Inferior parietal cortex (tissue), 1 donor: Measurements from ENCODE around the gene GPR78.

Source experiments
- DNase-seq: peaks from one replicate; pipeline ENCODE4 v3.0.0-alpha.2; 2016; ENCODE audit errors: extremely low spot score

GPR78 gene

DNA sequence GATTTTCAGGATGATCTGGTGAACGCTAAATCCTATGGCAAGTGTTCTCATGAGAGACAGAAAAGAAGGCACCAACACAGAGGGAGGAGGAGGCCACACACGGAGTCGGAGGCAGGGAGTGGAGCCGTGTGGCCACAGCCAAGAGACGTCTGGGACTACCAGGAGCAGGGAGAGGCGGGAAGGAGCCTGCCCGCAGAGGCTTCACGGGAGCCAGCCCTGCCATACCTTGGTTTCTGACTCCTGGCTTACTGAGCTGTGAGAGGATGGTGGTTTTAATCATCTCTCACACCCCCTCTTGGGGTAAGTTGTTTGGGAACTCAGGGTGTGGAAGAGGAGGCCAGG lies 33.5 kb upstream of the GPR78 start:
- no peak for DNase-seq

DNA sequence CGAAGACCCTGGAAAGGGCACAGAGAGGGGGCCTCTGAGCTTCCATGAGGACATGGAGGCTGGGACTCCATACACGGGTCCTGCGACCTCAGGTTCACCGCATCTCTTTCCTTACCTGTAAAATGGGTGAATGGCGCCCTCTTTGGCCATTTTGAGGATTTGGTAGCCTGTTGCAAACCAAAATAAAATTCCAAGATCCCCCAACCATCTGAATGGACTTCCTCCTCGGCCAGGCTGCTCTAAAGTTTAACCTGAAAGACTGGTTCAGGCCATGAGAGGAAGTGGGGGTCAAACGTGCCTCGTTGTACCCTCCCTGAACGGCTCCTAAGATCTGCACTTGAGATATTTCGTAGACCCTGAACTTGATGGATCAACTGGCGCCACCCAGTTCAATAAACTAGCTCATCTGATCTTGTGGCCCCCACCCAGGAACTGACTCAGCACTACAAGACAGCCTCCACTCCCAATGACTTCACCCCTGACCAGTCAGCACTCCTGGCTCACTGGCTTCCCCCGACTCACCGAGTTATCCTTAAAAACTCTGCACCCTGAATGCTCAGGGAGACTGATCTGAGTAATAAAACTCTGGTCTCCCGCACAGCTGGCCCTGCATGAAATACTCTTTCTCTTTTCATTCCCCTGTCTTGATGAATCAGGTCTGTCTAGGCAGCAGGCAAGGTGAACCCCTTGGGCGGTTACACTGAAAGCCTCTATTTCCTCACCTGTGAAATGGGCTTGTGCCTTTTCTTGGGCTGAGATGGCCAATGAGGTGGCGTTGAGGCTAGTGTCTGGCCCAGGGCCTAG lies 32.9 kb upstream of the GPR78 start:
- DNase-seq, result no peak

GRCh38 chr4:8547912-8548730 lies 32.1 kb upstream of the GPR78 start:
- DNase-seq, result no peak

DNA sequence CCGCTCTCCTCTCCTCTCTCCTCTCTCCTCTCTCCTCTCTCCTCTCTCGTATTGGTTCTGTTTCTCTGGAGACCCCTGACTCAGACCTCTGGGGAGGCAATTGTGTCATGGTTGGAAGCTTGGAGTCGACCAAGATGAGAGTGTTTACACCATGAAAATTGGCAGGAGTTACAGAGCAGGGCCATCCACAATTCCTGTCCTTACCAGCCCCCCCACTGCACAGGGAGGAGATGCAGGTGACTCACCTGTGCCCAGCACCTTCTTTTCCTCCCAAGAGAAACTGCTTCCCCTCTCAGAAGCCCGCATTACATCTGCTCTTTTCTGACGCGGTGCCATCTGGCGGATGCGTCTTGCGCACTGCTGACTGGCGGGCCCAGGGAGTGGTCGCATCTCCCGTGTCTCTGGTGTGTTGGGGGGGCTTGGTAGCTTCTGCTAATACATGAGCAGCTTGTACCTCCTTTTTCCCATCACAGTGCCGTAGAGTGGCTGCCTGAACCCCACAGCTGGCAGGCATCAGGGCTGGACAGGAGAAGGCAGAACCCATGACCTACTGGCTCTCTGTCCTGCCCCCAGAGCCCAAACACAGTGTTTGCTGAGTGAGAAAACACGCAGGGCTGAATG lies 31.4 kb upstream of the GPR78 start:
- no peak for DNase-seq

DNA sequence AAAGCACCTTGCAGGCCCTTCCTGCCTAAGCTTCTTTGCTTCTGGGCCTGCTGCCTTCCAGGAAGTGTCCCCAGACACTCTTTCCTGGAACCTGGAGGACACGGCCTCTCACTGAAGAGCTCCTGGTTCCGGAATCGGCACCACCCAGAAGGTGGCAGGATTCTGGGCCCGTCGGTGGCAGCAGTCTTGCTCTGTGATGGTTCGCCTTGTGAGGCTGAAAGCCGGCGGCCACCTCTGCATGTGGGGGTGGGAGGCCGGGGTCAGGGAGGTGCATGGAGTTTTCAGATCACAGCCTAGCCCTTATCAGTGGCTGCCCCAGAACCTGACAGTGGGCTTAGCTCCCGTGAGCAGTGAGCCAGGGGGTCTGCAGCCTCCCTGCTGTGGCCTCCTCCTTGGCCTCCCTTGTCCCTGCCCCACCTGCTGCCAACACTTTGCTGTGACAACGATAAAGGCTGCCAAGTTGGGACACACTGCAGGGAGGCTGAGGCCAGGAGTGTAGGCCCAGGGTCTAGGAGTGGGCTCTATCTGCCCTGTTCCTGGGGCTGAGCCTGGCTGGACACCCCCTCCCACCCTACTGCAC lies 30.8 kb upstream of the GPR78 start:
- DNase-seq, result no peak

GRCh38 chr4:8550691-8551090 lies 29.5 kb upstream of the GPR78 start:
- no peak for DNase-seq

DNA sequence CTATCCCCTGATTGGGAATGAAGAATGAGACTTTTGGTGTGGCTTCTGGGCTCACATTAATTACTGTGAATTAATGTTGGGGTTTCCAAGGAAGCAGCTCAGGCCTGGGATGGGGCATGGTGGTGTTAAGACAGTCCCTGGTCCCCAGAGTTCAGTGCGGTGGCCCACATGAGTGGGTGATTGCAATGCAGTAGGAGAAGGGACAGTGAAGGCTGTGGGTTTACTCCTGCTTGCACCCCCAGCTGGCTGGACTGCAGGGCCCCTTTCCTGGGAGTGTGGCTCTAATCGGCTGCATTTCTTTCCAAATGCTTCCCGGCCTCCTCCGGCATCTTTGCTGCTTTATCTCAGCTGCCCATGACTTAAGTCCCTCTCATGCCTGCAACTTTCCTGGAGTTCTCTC lies 28.2 kb upstream of the GPR78 start:
- DNase-seq, result no peak

DNA sequence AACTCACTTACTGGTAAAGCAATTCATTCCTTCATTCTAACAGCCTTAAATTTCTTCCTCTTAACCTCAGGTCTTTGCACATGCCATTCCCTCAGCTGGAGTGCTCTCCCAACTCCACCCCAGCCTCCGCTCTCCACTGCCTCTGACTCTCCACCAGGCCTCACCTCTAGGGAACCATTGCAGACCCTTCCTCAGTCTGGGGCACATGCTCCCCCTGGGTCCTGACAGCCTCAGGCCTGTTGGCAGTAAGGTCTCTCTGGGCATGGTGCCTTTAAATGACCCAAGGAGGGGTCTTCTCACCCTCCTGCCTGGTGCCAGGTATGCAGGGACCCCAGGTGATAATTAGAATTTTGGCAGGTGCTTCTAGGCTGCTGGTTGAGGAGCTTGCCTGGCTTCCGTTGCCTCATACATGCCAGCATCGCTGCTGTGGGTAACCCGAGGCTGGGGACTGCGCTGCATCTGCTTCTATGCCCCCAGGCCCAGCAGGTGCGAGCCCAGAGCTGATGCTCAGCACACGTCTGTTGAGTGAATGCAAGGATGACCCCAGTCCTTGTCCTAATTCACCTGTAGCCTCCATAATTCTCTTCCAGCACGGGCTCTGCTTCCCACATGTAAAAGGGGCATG lies 27.5 kb upstream of the GPR78 start:
- no peak for DNase-seq

- DNase-seq, result no peak
Measured at GRCh38 chr4:8553216-8553615, 27.0 kb upstream of the GPR78 start.

DNA sequence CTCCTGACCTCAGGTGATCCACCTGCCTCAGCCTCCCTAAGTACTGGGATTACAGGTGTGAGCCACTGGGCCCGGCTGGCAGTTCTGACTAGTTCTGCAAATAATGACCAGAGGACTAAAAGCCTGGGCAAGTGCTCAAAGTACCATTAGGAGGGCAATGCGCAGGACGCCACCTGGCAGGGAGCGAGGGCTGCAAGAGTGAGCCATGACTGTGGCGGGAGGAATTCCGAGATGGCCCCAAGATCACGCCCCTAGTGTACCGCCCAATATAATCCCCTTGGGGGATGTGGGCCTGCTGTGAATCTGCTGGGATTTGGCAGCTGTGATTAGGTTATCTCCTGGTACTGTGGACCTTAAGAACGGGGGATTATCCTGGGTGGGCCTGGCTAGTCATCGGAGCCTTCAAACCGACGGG lies 26.2 kb upstream of the GPR78 start:
- DNase-seq, result no peak

DNA sequence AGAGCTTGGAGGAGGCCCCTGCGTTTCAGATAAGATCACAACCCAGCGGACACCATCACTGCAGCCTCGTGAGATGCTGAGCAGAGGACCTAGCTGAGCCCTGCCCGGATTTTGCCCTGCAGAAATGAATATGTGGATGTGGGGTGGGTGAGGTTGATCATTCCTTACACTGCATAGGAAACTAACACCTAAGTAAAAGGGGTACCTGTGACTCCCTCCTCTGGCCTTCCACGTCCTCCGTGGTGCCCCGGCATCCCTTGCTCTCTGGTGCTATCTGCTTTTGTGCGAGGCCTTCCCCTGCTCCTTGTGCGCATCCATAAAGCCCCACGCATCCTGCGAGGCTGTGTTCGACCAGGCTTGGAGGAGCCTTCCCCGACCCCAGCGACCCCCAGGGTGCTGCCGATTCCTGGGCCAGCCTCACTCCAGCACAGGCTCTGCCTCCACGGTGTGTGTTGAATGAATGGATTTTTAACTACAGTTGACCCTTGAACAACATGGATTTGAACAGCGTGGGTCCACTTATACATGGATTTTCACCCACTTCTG lies 25.6 kb upstream of the GPR78 start:
- no peak for DNase-seq

GRCh38 chr4:8555716-8556115 lies 24.5 kb upstream of the GPR78 start:
- DNase-seq, result no peak

- no peak for DNase-seq
Measured at GRCh38 chr4:8556341-8557150, 23.6 kb upstream of the GPR78 start.

DNA sequence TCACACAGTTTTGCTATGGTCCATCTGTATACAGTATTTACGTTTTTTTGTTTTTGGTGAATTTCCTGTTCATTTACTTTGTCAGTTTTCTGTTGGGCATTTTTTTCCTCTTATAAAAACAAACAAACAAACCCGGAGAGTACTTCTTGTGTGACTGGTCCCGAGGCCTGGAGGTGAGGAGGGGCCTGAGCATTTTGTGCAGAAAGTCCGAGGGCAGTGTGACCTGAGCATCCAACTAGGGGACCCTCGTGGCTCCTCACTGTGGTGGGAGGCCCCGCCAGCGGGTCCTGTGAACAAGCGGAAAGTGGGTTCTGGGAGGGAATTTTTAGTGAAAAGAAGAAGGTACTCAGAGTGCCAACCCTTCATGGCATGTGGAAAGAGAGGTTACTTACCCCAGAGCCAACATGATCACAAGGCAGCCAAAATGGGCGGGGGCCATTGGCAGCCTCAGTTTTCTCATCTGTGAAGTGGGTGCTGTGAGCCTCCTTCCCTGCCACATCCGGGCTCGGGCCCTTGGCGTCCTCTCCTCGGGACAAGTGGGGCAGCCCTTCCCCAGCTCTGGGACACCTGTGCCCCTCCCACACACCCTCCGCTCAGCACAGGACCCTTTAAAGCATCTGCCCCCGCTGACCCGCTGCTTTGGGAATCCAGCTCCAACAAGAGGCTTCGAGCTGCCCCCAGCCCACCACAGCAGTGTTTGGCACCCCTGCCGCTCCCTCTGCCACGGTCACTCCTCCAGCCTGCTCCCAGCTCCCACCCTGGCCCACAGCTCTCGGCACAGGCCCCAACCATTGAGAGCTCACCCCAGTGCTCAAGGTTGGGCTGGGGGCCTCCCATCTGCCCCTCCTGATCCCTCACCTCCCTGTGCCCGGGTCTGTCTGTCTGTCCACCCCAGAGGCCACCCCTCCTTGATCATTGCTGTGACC lies 22.8 kb upstream of the GPR78 start:
- DNase-seq, result no peak

- no peak for DNase-seq
Measured at GRCh38 chr4:8558080-8558960, 21.9 kb upstream of the GPR78 start.

- DNase-seq, result no peak
Measured at GRCh38 chr4:8559011-8559410, 21.2 kb upstream of the GPR78 start.

GRCh38 chr4:8559524-8560264 lies 20.5 kb upstream of the GPR78 start:
- DNase-seq, result no peak
